IPS-18c (cell line): ENCODE data around the gene RPS6KA4.

Experiments
- H3K4me3 ChIP-seq: 2 replicates; pipeline ENCODE4 v1.7.0; 2013; ENCODE audit warnings: low read depth, mild to moderate bottlenecking, low read length, moderate library complexity; ENCODE audit not compliant: insufficient read depth
- H3K9me3 ChIP-seq: one replicate; pipeline ENCODE4 v1.6.1; 2013; ENCODE audit warnings: mild to moderate bottlenecking, low read length, moderate library complexity; ENCODE audit not compliant: control insufficient read depth, insufficient read depth

The RPS6KA4 gene

GRCh38 chr11:64341851-64342791 lies 16.8 kb upstream of the RPS6KA4 start:
- Histone ChIP-seq H3K9me3 (no peaks in the 10 kb centered on the region), H3K4me3 (peak overlapping the region; percentile 63; the same call in 1 of the 2 replicates)

GRCh38 chr11:64342869-64343745 lies 15.9 kb upstream of the RPS6KA4 start:
- Histone ChIP-seq H3K4me3 (peak overlapping the region; percentile 41; the same call in 1 of the 2 replicates), H3K9me3 (no peaks in the 10 kb centered on the region)

DNA sequence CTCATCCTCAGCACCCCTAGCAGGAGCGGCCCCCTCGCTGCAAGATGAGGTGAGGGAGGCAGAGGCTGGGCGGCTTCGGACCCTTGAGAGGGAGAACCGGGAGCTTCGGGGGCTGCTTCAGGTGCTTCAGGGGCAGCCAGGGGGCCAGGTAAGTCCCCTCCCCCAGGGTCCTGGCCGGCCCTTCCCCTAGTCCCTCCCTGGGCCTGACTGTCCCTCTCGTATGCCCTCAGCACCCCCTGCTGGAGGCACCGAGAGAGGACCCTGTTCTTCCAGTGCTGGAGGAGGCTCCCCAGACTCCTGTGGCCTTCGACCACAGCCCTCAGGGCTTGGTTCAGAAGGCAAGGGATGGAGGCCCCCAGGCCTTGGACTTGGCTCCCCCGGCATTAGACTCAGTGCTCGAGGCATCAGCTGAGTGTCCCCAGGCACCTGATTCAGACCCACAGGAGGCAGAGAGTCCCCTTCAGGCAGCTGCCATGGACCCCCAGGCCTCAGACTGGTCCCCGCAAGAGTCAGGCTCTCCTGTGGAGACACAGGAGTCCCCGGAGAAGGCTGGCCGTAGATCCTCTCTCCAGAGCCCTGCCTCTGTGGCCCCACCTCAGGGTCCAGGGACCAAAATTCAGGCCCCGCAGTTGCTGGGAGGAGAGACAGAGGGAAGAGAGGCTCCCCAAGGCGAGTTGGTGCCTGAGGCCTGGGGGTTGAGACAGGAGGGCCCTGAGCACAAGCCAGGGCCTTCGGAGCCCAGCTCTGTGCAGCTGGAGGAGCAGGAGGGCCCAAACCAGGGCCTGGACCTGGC lies 15.0 kb upstream of the RPS6KA4 start:
- no peak overlapping the region for H3K4me3 ChIP-seq
- no peaks in the 10 kb centered on the region for H3K9me3 ChIP-seq

DNA sequence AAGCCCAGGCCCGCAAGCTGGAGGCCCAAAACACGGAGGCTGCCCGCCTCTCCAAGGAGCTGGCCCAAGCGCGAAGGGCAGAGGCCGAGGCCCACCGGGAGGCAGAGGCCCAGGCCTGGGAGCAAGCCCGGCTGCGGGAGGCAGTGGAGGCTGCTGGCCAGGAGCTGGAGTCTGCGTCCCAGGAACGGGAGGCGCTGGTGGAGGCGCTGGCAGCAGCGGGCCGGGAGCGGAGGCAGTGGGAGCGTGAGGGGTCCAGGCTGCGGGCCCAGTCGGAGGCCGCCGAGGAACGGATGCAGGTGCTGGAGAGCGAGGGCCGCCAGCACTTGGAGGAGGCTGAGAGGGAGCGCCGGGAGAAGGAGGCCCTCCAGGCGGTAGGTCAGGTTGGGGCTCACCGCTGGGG lies 14.2 kb upstream of the RPS6KA4 start:
- no peaks in the 10 kb centered on the region for H3K9me3 ChIP-seq
- no peak overlapping the region for H3K4me3 ChIP-seq

GRCh38 chr11:64347193-64347867 lies 11.6 kb upstream of the RPS6KA4 start:
- no peak overlapping the region for H3K4me3 ChIP-seq
- no peaks in the 10 kb centered on the region for H3K9me3 ChIP-seq

DNA sequence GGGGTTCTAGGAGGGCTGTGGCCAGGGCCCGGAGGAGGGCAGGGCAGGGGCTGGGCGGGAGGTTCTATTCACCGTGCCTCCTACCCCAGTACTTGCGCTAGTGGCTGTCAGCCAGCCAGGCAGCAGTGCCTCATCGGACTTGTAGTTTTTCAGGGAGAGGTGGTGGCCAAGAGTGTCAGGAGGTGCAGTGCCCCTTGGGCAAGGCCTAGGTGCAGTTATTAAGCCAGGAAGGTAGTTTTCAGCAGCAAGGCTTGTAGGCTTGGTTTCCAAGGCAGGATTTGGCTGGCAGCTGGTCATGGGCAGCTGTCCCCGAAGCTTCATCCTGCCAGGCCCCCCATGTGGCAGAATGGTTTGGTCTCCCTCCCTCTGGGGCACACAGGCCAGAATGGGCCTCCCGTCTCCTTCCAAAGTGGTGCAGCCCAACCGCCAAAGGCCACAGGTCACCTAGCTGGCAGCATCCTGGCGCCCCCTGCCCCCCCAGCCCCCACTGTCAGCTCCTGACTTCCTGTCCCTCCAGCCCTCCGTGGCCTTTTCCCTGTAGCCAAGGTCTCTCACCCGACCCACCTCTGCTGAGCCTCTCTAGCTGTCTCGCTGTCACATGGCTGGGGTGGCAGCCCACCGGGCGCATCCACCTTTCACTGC lies 10.5 kb upstream of the RPS6KA4 start:
- no peaks in the 10 kb centered on the region for H3K9me3 ChIP-seq
- no peak overlapping the region for H3K4me3 ChIP-seq

DNA sequence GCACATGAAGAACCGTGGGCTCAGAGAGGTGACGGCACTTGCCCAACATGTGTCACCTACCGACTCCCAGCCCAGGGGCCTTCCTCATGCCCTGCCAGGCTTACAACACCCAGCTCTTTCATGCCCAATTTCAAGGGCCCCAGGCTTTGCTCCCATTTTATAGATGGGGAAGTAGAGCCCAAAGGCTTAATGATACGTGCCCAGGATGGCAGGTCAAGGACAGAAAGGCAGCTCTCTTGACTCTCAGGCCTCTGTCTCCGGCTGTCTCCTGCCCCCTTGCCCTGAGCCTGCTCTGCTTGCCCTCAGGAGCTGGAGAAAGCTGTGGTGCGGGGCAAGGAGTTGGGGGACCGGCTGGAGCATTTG lies 10.0 kb upstream of the RPS6KA4 start:
- H3K4me3 ChIP-seq: no peak overlapping the region
- H3K9me3 ChIP-seq: no peaks in the 10 kb centered on the region

GRCh38 chr11:64349404-64349803 lies 9.6 kb upstream of the RPS6KA4 start:
- H3K9me3 ChIP-seq: no peaks in the 10 kb centered on the region
- no peak overlapping the region for H3K4me3 ChIP-seq

- Histone ChIP-seq H3K9me3 (no peaks in the 10 kb centered on the region), H3K4me3 (no peak overlapping the region)
Observed at GRCh38 chr11:64351136-64351631, 7.8 kb upstream of the RPS6KA4 start.

DNA sequence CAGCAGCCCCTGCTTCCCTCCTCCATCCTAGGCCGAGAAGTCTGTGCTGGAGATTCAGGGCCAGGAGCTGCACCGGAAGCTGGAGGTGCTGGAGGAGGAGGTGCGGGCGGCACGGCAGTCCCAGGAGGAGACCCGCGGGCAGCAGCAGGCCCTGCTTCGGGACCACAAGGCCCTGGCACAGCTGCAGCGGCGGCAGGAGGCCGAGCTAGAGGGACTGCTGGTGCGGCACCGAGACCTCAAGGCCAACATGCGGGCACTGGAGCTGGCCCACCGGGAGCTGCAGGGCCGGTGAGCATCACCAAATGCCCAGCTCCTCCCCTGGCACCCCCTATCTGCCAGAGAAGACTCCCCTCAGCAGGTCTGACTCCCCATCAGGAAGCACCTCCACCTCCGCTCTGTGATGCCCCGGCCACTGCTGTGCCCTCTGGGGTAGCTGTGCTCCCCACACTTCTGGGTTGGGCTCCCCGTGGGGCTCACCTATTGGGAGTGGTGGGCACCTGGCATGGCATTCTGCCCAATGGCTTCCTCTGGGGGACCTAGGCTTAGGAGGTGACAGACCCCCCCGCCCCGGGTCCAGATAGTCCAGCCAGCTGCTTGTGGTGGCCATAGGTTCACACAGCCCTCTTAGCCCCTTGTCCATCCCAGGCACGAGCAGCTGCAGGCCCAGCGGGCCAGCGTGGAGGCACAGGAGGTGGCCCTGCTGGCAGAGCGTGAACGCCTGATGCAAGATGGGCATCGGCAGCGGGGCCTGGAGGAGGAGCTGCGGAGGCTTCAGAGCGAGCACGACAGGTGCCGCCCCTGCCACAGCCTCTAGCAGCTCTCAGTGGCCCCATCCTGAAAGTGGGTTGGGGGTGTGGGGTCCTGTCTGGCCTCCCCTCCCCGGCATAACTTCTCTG lies 6.6 kb upstream of the RPS6KA4 start:
- Histone ChIP-seq H3K9me3 (no peaks in the 10 kb centered on the region), H3K4me3 (no peak overlapping the region)

DNA sequence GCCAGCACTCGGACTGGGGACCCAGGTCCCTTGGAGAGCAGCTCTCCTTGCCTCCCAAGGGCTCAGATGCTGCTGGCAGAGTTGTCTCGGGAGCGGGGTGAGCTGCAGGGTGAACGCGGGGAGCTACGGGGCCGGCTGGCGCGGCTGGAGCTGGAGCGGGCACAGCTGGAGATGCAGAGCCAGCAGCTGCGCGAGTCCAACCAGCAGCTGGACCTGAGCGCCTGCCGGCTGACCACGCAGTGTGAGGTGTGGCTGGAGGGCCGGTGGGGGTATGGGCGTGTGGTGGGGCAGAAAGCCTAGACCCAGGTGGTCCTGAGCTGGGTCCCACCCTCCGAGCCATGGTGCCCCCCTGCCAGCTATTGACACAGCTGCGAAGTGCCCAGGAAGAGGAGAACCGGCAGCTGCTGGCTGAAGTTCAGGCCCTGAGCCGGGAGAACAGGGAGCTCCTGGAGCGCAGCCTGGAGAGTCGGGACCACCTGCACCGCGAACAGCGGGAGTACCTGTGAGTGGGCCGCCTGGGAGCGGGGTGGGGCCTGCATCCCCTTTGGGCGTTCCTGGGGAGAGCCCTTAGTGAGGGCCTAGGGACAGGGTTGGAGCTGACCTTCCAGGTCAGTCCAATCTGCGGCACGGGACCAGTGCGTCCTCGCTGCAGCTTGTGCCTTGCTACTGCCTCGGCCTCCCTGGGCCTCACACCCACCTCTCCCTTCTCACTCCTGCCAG lies 5.8 kb upstream of the RPS6KA4 start:
- Histone ChIP-seq H3K9me3 (no peaks in the 10 kb centered on the region), H3K4me3 (no peak overlapping the region)

DNA sequence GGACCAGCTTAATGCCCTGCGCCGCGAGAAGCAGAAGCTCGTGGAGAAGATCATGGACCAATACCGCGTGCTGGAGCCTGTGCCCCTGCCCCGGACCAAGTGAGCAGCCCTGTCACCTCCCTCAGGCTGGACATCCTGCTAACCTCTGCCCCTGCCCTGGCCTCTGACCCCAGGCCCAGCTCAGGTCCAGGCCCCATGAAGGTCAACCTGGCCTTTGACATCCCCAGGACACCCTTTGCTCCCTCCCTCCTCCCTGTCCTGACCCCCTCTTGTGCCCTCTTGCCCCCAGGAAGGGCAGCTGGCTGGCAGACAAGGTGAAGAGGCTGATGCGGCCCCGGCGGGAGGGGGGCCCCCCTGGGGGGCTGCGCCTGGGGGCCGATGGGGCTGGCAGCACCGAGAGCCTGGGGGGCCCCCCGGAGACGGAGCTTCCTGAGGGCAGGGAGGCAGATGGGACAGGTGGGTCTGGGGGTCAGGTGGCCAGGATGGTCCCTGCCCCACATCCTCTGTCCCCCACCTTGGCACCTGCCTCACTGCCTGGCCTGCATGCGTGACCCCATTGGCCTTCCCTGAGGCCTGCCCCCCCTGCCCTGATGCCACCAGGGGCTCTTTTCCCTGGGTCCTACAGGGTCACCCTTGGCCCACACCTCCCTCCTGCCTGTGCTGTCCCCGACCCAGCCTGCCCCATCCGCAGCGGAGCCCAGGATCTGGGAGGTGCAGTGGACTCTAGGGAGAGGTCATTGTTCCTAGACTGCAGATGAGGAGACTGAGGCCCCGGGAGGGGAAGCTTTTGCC lies 5.1 kb upstream of the RPS6KA4 start:
- Histone ChIP-seq H3K4me3 (no peak overlapping the region), H3K9me3 (no peaks in the 10 kb centered on the region)

DNA sequence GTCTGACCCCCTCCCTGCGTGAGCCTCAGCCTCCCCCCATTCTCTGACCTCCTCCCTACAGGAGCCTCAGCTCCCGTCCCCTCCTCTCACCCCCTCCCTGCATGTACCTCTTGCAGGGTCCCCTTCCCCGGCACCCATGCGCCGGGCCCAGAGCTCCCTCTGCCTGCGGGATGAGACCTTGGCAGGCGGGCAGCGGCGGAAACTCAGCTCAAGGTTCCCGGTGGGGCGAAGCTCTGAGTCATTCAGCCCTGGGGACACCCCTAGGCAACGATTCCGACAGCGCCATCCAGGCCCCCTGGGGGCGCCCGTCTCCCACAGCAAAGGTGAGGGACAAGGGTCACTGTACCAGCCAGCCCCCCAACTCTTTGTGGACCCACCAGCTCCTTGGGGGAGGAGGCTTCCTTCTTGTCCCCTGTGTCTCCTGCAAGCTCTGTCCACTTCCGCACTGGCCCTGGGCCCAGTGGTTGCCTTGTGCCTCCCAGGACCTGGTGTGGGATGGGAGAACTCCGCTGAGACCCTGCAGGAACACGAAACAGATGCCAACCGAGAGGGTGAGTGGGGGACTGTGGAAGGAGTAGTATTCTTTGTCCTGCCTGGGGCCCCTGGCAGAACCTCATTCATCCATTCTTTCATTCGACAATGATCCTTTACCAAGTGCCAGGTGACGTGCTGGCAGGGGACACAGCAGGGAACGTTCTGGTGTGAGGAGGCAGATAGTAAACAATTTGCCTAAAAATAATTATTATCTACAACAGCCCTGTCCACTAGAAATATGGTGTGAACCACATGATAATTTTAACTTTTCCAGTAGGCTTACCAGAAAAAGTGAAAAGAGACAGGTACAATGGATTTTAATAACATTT lies 3.7 kb upstream of the RPS6KA4 start:
- Histone ChIP-seq H3K9me3 (no peaks in the 10 kb centered on the region), H3K4me3 (no peak overlapping the region)
